A549 (cell line): Measurements from ENCODE around the gene OR2T33.

ENCODE experiments used
- HMGXB4 ChIP-seq: fragments of 250-450 bp; sonication (Bioruptor Pico); IDR thresholded peaks from 2 replicates; pipeline ENCODE4 v1.5.0; 2021; ENCODE audit warnings: mild to moderate bottlenecking, moderate library complexity, borderline replicate concordance
- KDM5A ChIP-seq: fragments of 200-600 bp; sonication (generic); IDR thresholded peaks from 2 replicates; pipeline ENCODE4 v1.6.1; 2016; ENCODE audit warnings: antibody characterized with exemption, mild to moderate bottlenecking
- PHF8 ChIP-seq: fragments of 200-600 bp; sonication (generic); IDR thresholded peaks from 2 replicates; pipeline ENCODE4 v1.6.1; 2016; ENCODE audit warnings: low read depth, mild to moderate bottlenecking, antibody characterized with exemption, moderate library complexity, borderline replicate concordance
- RAD21 ChIP-seq, 2 experiments: fragments of >200 bp in 1 of 2; sonication (Bioruptor Twin) in 1 of 2; formaldehyde crosslinking in 1 of 2; IDR thresholded peaks in 1 of 2; conservative IDR thresholded peaks in 1 of 2; 2 replicates in 1 of 2; 3 replicates in 1 of 2; pipeline ENCODE4 v1.6.1; 2012 to 2018; ENCODE audit warnings: inconsistent platforms in 1 of 2

GRCh38 chr1:248229360-248229908, 48.3 kb downstream of the OR2T33 start:
- no peak for TF ChIP-seq KDM5A
- TF ChIP-seq HMGXB4: no peak
- TF ChIP-seq RAD21 (conservative IDR thresholded peaks at IDR 0.05 in 1 of 2, IDR thresholded peaks at IDR 0.05 in 1 of 2): no peak
- no peak for TF ChIP-seq PHF8
